Prostate gland (tissue), 2 donors: ENCODE results near the gene LGALS8. TPM values are rescaled to one million over a fixed set of nuclear protein-coding genes. Genes with fewer than 3 reads are reported as not detected.

Experiments used
- DNase-seq: peaks from one replicate; pipeline ENCODE4 v3.0.0-alpha.2; 2019; ENCODE audit warnings: low spot score
- H3K27ac ChIP-seq, 2 donors: fragments of 200-600 bp; sonication (generic); 2 replicates each; pipeline ENCODE4 v1.5.1; 2017 to 2019
- H3K27me3 ChIP-seq: fragments of 200-600 bp; sonication (generic); replicated peaks from 2 replicates; pipeline ENCODE4 v1.5.1; 2019; ENCODE audit not compliant: insufficient read depth
- H3K36me3 ChIP-seq, 2 donors: fragments of 200-600 bp; sonication (generic); 1 replicate in 1 of 2; 2 replicates in 1 of 2; pipeline versions ENCODE4 v1.5.1 to v1.8.1; 2017 to 2019
- H3K4me1 ChIP-seq: fragments of 200-600 bp; sonication (generic); replicated peaks from 2 replicates; pipeline ENCODE4 v1.5.1; 2019
- H3K4me3 ChIP-seq, 2 donors: fragments of 200-600 bp; sonication (generic); 2 replicates each; pipeline ENCODE4 v1.5.1; 2017 to 2019
- H3K9me3 ChIP-seq: fragments of 200-600 bp; sonication (generic); 2 replicates; pipeline ENCODE4 v1.5.1; 2017
- POLR2A ChIP-seq: fragments of 450-650 bp; IDR thresholded peaks from one replicate; pipeline ENCODE4 v1.6.1; 2016; ENCODE audit warnings: antibody characterized with exemption, mild to moderate bottlenecking
- POLR2AphosphoS5 ChIP-seq: sonication (generic); formaldehyde crosslinking; IDR thresholded peaks from one replicate; pipeline ENCODE4 v1.6.1; 2017; ENCODE audit warnings: antibody characterized with exemption
- WGBS: methylation state at CpG from one replicate; pipeline ENCODE4 v1.1.5; 2018; 5-methylcytosine and 5-hydroxymethylcytosine counted together
- intact Hi-C: fragments of 100-400 bp; cut with DNase I; formaldehyde crosslinking; loops from one replicate; pipeline ENCODE4 v1.14.2; 2022
- total RNA-seq, 2 donors: library from RNA; depleted of rRNA; stranded (reverse); fragments of >200 nt; gene quantifications; one replicate each; pipeline ENCODE4 v1.1.0, GENCODE V29; 2016
- TF ChIP-seq, protein P1 (sequence below), 4 experiments: fragments of 200-600 bp in 2 of 4; fragments of 450-650 bp in 2 of 4; sonication (generic) in 2 of 4; IDR thresholded peaks; 1 replicate in 3 of 4; 2 replicates in 1 of 4; pipeline ENCODE4 v1.5.1; 2016 to 2019; ENCODE audit warnings: antibody characterized with exemption in 4 of 4, mild to moderate bottlenecking in 2 of 4, moderate library complexity in 2 of 4

The LGALS8 gene
- total RNA-seq, 2 donors from 2014 or later = 86.0 to 119 TPM

DNA sequence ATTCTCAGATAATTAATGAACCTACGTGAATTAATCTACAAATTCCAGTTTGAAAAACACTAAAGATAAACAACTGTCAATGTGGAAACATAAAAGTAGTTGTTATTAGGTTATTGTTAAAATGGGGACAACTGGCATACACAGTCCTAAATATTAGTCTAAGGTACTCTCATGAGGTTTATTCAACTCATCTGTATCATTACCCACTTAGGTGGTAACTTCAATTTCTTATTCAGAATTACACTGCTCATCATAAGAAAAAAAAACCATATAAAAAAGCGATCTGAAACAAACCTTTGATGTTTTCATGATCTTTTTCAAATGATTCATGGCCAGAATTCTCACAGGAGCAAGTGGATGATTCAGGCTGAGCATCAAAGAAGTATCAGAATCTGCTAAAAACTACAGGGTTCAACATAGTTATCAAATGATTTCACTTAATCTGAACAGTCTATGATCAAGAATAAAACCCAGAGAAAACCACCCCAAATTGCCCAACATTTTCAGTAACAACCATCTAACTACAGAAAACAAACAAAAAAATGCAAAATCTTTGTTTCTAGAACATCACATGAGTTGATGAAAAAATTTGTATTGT lies 66.9 kb downstream of the LGALS8 start:
- no peak for DNase-seq
- Histone ChIP-seq H3K4me3 (no peak overlapping the region), H3K9me3 (no peaks in the 10 kb centered on the region), H3K36me3 (no peaks in the 10 kb centered on the region), H3K27ac (no peak overlapping the region), H3K27me3 (no peaks in the 10 kb centered on the region), H3K4me1 (no peaks in the 10 kb centered on the region)
- TF ChIP-seq, protein P1, sequence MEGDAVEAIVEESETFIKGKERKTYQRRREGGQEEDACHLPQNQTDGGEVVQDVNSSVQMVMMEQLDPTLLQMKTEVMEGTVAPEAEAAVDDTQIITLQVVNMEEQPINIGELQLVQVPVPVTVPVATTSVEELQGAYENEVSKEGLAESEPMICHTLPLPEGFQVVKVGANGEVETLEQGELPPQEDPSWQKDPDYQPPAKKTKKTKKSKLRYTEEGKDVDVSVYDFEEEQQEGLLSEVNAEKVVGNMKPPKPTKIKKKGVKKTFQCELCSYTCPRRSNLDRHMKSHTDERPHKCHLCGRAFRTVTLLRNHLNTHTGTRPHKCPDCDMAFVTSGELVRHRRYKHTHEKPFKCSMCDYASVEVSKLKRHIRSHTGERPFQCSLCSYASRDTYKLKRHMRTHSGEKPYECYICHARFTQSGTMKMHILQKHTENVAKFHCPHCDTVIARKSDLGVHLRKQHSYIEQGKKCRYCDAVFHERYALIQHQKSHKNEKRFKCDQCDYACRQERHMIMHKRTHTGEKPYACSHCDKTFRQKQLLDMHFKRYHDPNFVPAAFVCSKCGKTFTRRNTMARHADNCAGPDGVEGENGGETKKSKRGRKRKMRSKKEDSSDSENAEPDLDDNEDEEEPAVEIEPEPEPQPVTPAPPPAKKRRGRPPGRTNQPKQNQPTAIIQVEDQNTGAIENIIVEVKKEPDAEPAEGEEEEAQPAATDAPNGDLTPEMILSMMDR (IDR thresholded peaks at IDR 0.05) = no peak
- TF ChIP-seq POLR2A (no peak), POLR2AphosphoS5 (no peak)
- WGBS = 89% methylated on average over 2 of the region's 2 CpGs
- intact Hi-C loops = no loop called here

DNA sequence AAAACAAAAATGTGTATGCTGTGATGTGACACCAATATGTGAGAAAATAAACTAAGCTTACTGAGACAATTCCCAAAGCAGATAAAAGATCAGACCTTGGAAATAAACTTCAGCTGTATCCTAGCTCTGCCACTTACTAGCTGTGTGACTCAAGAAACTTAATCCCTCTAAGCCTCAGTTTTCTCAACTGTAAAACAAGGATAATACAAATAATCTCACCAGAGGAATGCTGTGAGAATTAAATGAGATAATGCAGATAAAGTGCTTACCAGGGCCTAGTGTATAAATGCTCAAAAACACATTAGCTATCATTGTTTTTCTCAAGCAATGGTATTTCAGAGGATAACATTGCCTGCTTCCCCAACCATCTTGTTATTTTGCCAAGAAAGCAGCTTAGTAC lies 78.4 kb downstream of the LGALS8 start:
- Histone ChIP-seq H3K27me3 (no peaks in the 10 kb centered on the region), H3K36me3 (no peaks in the 10 kb centered on the region), H3K27ac (no peak overlapping the region), H3K4me3 (no peak overlapping the region), H3K9me3 (no peaks in the 10 kb centered on the region), H3K4me1 (no peaks in the 10 kb centered on the region)
- no peak for TF ChIP-seq POLR2AphosphoS5
- DNase-seq = no peak
- intact Hi-C loops = loop anchor here (10.0 kb wide), 2 partner anchors 263 to 963 kb away; no protein-coding TSS in a partner anchor

Other genes with a start within 250 kb of the LGALS8 start
- 10 to 100 TPM; 10.4 to 12.0 TPM for gene ERO1B, start 242.0 kb upstream of the LGALS8 start, total RNA-seq
- 10 to 100 TPM in 1 of 2 donors, 1 to 10 TPM in 1; 4.9 to 12.8 TPM for gene EDARADD, start 129.7 kb upstream of the LGALS8 start, total RNA-seq
- gene HEATR1, start 80.5 kb downstream of the LGALS8 start, total RNA-seq = 10 to 100 TPM; 14.1 to 40.7 TPM
- gene ACTN2, start 162.5 kb downstream of the LGALS8 start, total RNA-seq = 10 to 100 TPM in 1 of 2 donors, 1 to 10 TPM in 1; 7.6 to 36.4 TPM